Stimulated activated CD8-positive, alpha-beta memory T cell treated with anti-CD3 and anti-CD28 coated beads, Interleukin-7, amount 100 ng/mL, for 24 hours (primary cell): ENCODE measurements around the gene KIF4A.

ENCODE experiments used
- DNase-seq: peaks from one replicate; pipeline ENCODE4 v3.0.0-alpha.2; 2020; ENCODE audit warnings: low read depth

The KIF4A gene

GRCh38 chrX:70444326-70444945, 154.5 kb downstream of the KIF4A start, which contains the start of gene DLG3:
Gene DLG3 (plus strand): TSS chrX:70444835. CDS start chrX:70445202, 367 bp downstream.
- DNase-seq = no peak

DNA sequence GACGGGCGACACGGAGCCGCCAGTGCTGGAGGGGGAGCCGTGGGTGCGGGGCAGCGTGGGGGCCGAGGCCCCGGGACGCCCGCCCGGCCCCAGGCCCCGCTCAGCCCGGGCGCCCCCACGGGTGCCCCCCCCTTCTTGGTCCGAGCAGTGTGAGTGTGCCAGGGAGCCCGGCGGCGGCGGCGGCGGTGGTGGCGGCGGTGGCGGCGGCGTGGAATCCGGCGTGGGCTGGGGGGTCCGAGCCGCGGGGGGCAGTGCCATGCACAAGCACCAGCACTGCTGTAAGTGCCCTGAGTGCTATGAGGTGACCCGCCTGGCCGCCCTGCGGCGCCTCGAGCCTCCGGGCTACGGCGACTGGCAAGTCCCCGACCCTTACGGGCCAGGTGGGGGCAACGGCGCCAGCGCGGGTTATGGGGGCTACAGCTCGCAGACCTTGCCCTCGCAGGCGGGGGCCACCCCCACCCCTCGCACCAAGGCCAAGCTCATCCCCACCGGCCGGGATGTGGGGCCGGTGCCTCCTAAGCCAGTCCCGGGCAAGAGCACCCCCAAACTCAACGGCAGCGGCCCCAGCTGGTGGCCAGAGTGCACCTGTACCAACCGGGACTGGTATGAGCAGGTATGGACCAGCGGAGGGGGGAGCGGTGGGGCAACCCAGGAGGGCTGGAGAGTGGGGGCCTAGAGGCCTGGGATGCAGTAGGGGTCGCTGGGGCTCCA, 155.2 kb downstream of the KIF4A start:
- DNase-seq = no peak

DNA sequence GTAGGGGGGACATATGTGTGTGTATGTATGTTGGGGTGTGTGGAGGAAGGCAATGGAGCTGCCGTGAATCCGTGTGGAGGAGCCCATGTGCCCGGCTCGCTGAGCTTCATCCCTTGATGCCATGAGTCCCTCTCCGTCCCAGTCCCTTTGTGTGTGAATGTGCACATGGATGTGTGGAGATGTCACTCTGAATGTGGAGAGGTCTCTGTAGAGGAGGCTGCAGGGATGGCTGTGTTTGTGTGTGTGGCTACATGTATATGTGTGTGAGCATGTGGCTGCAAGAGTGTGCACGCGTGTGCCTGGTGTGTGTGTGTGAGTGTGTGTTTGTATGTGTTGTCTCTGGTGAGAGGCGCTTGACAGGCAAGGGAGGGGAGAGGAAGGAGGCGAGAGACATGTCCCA, 156.0 kb downstream of the KIF4A start:
- no peak for DNase-seq

DNA sequence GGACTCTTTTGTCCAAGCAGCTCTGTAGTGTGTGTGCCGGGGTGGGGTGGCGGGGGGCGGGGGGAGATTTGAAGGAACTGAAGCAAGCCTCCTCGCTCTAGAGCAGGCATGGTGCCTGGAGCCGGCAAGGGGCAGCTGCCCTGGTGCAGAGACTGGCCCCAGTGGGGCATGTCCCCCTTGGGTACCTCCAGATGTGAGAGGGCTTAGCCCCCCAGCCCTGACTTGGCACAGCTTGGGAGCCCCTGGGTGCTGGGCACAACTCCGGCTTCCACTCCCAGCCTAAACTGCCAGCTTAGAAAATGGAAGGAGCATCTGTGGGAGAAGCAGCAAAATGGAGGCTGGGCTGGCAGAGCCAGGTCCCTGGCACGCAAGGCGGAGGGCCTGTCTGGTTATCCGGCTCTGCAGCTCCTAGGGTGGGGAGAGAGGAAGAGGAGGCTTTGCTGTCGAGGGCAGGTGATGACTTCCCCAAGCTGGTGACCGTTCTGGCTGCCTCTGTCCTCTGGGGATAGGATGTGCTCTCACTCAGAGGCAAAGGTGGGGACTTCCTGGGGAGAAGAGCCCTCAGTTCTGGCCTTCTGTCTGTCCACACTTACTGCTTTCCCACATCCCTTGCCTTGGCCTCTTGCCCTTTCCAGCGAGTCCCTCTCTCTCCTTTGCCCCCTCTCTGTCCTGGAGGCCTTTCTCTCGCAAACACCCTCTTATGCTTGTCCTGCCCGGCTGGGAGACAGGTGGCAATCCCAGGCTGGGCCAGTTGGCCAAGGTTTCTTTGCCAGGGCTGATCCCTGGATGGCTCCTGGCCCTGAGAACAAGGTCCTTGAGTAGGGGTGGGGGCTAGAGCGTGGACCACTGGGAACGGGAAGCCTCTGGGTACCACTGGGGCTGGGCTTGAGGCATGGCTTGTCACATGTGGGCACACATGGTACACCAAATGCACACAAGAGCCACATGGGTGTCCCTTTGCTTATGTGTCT, 156.8 kb downstream of the KIF4A start:
- DNase-seq = no peak

- no peak for DNase-seq
Measured at GRCh38 chrX:70449457-70449966, 159.6 kb downstream of the KIF4A start.

DNA sequence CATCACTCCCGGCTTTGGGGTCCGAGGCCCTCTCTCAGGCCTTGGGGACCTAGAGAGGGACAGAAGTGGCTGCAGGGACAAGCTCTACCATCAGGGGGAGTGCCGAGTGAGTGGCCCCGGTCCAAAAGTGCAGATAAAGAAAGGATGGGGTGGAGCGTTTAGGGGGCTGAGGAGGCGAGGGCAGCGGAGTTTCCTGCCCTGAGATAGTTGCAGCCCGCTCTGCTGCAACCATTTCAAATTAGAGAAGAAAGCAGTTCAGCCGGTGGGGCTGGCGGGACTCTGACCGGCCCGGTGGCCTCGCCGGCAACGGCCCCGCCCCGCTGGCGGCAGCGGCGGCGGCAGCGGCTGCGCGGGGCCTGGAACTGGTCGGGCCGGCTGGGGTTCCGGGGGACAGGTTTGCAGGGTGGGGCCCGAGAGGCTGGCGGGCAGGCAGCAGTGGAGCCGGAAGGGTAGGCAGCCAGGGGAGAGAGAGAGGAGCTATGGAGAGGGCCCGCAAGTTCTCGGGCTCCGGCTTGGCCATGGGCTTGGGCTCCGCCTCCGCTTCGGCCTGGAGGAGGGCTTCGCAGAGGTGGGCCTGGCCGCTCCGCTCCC, 162.3 kb downstream of the KIF4A start:
- peak; percentile 26 for DNase-seq

GRCh38 chrX:70453024-70453618, 163.2 kb downstream of the KIF4A start:
- no peak for DNase-seq

GRCh38 chrX:70454441-70455365, 164.8 kb downstream of the KIF4A start:
- DNase-seq = peak; percentile 30

- no peak for DNase-seq
Measured at GRCh38 chrX:70455366-70456202, 165.7 kb downstream of the KIF4A start.

- DNase-seq = no peak
Measured at GRCh38 chrX:70456256-70456655, 166.4 kb downstream of the KIF4A start.

DNA sequence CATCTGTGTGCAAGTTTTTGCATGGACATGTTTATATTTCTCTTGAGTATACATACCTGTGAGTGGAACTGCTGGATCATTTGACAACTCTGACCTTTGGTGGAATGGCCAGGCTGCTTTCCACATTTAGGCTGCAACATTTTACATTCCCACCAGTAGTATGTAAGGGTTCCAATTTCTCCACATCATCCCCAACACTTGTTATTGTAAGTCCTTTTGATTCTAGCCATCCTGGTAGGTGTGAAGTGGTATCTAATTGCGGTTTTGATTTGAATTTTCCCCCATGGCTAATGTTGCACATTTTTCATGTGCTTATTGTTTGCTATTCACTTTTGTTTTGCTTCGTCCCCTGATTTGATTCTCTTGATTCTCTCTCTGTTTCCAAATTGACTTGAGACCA, 171.1 kb downstream of the KIF4A start:
- no peak for DNase-seq

DNA sequence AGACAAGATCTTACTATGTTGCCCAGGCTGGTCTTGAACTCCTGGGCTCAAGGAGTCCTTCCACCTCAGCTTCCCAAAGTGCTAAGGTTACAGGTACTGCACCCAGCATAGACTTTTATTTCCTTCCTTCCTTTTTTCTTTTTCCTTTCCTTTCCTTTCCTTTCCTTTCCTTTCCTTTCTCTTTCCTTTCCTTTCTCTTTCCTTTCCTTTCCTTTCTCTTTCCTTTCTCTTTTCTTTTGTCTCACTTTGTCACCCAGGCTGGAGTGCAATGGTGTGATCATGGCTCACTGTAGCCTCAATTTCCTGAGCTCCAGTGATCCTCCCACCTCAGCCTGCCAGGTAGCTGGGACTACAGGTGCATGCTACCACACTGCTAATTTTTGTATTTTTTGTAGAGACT, 174.1 kb downstream of the KIF4A start:
- no peak for DNase-seq

- no peak for DNase-seq
Measured at GRCh38 chrX:70466968-70467367, 177.1 kb downstream of the KIF4A start.

GRCh38 chrX:70468709-70469108, 178.8 kb downstream of the KIF4A start:
- DNase-seq = no peak
